Calu3 (cell line): ENCODE data around the gene CCR9. TPM values are rescaled to one million over a fixed set of nuclear protein-coding genes. Genes with fewer than 3 reads are reported as not detected.

Source experiments
- BruUV-seq: library from RNA; stranded (reverse); fragments of 400-500 nt; replicated peaks from 2 replicates; lab custom pipeline; 2021; lab: Mats Ljungman, UMichigan
- CTCF ChIA-PET: fragments of 300-600 bp; sonication (Branson Sonifier 250); formaldehyde crosslinking; loops from one replicate; lab custom pipeline; 2022; ENCODE audit warnings: antibody characterized with exemption; lab: Charles Lee
- DNase-seq: peaks from one replicate; pipeline ENCODE4 v3.0.0; 2022
- H3K27ac Mint-ChIP-seq: one replicate; pipeline ENCODE4 v1.8.0; 2022; ENCODE audit warnings: mixed read lengths; ENCODE audit not compliant: unreplicated experiment
- H3K27me3 Mint-ChIP-seq: one replicate; pipeline ENCODE4 v1.8.0; 2022; ENCODE audit warnings: mixed read lengths; ENCODE audit not compliant: unreplicated experiment
- H3K36me3 Mint-ChIP-seq: one replicate; pipeline ENCODE4 v1.8.0; 2022; ENCODE audit warnings: mild to moderate bottlenecking, moderate library complexity, mixed read lengths; ENCODE audit not compliant: insufficient read depth, unreplicated experiment
- H3K4me1 Mint-ChIP-seq: one replicate; pipeline ENCODE4 v1.8.0; 2022; ENCODE audit warnings: mild to moderate bottlenecking, low read depth, mixed read lengths; ENCODE audit not compliant: unreplicated experiment
- H3K4me3 Mint-ChIP-seq: one replicate; pipeline ENCODE4 v1.8.0; 2022; ENCODE audit warnings: mild to moderate bottlenecking, low read depth, moderate library complexity, mixed read lengths; ENCODE audit not compliant: unreplicated experiment
- H3K9me3 Mint-ChIP-seq: one replicate; pipeline ENCODE4 v1.8.0; 2022; ENCODE audit warnings: low read depth, mixed read lengths; ENCODE audit not compliant: unreplicated experiment
- intact Hi-C: fragments of 100-400 bp; cut with micrococcal nuclease; formaldehyde crosslinking; loops from one replicate; pipeline ENCODE4 v1.10.0; 2022; ENCODE audit not compliant: unreplicated experiment
- total RNA-seq: library from RNA; stranded (reverse); gene quantifications from 2 replicates; pipeline ENCODE4 v1.2.3, GENCODE V29; 2022
- TF ChIP-seq, protein P1 (sequence below): fragments of 200-600 bp; IDR thresholded peaks from one replicate; pipeline ENCODE4 v1.8.0; 2022; ENCODE audit warnings: antibody characterized with exemption; ENCODE audit not compliant: unreplicated experiment

CCR9 gene
- total RNA-seq, 1 experiment from 2014 or later: not detected

DNA sequence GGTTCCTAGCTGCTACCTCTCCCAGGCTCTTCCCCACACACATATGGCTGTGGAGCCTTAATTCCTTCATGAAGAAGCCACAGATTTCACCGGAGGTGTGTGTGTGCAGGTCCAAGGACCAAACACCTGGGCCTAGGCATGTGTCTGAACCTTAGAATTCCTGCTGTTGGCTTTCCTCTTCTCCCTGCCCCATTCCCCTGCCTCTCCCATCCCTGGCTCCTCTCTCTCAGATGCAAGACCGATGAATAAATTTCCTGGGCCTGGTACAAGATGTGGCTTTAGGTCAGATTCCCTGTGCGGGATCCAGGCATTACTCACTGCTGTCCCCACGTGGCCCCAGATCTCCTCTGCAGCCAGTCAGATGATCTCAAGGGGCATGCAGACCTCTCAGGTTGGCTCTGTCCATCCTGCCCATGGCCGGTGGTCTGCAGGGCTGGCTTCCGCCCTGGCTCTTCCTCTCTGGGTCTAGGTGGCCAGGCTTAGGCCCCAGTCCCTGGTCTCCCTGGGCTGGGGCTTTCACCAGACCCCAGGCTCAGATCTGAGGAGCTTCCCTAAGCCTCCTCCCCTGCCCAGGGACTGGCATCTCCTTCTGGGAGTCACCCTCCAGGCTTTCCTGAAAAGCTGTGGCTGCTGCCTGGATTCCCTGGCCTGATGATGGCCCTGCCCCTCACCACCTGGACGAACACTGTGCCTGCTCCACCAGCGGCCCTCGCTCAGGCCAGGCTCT lies 20.5 kb downstream of the CCR9 start:
- DNase-seq: no peak
- BruUV-seq: no TSS peak
- TF ChIP-seq, protein P1, sequence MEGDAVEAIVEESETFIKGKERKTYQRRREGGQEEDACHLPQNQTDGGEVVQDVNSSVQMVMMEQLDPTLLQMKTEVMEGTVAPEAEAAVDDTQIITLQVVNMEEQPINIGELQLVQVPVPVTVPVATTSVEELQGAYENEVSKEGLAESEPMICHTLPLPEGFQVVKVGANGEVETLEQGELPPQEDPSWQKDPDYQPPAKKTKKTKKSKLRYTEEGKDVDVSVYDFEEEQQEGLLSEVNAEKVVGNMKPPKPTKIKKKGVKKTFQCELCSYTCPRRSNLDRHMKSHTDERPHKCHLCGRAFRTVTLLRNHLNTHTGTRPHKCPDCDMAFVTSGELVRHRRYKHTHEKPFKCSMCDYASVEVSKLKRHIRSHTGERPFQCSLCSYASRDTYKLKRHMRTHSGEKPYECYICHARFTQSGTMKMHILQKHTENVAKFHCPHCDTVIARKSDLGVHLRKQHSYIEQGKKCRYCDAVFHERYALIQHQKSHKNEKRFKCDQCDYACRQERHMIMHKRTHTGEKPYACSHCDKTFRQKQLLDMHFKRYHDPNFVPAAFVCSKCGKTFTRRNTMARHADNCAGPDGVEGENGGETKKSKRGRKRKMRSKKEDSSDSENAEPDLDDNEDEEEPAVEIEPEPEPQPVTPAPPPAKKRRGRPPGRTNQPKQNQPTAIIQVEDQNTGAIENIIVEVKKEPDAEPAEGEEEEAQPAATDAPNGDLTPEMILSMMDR: peak; percentile 13
- Mint-ChIP-seq H3K27me3 (no peaks in the 10 kb centered on the region), H3K36me3 (no peaks in the 10 kb centered on the region), H3K27ac (no peak overlapping the region), H3K4me1 (no peaks in the 10 kb centered on the region), H3K4me3 (no peak overlapping the region), H3K9me3 (no peaks in the 10 kb centered on the region)
- CTCF ChIA-PET: no interaction called here
- intact Hi-C loops: no loop called here

DNA sequence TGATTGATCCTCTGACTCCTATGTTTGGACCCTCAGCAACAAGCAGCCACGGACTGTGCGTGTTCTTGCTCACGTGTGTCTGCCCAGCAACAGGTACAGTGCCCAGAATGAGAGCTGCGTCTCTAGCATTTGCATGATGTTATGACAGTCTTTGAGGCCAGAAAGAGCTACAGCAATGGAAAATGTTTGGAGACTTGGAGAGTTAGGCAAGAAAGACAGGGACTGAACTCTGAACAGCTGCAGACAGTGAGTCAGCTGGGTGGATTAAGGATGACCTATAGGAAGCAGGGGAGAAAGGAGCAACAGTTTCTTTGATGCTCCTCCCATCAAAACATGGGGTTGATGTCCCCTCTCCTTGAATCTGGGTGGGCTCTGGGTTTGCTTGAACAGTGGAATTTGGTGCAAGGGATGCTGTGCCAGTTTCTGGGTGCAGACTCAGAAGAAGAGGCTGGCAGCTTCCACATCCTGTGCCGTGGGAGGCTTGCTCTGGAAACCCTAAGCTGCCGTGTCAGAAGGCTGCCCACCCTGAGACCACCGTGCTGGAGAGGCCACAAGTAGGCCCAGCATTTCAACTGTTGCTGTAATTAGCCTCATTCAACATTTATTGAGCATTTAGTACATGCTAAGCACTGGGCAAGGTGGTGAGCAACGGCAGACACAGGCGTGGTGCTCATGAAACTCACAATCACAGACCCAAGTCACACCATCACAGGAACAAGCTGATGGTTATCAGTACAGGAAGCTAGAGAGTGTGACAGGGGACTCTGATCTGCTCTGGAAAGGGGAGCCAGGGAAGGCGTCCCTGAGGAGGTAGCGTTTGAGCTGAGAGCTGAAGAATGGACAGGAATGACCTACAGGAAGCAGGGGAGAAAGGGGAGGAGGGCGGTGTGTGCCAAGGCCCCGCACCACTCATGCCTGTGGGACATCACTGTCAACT lies 21.7 kb downstream of the CCR9 start:
- Mint-ChIP-seq H3K4me1 (no peaks in the 10 kb centered on the region), H3K27ac (no peak overlapping the region), H3K4me3 (no peak overlapping the region), H3K27me3 (no peaks in the 10 kb centered on the region), H3K9me3 (no peaks in the 10 kb centered on the region), H3K36me3 (no peaks in the 10 kb centered on the region)
- CTCF ChIA-PET: no interaction called here
- no TSS peak for BruUV-seq
- intact Hi-C loops: no loop called here
- TF ChIP-seq, protein P1: no peak
- no peak for DNase-seq

DNA sequence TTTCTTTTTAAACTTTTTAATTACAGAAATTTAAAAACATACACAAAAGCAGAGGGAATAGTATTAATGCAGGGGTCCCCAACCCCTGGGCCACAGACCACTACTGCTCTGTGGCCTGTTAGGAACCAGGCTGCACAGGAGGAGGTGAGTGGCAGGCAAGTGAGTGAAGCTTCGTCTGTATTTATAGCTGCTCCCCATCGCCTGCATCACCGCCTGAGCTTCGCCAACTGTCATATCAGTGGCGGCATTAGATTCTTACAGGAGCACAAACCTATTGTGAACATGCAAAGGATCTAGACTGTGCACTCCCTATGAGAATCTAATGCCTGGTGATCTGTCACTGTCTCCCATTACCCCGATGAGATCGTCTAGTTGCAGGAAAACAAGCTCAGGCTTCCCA lies 22.4 kb downstream of the CCR9 start:
- H3K4me1 Mint-ChIP-seq: no peaks in the 10 kb centered on the region
- H3K4me3 Mint-ChIP-seq: no peak overlapping the region
- CTCF ChIA-PET: no interaction called here
- no peaks in the 10 kb centered on the region for H3K36me3 Mint-ChIP-seq
- BruUV-seq: no TSS peak
- no peak for DNase-seq
- no peak overlapping the region for H3K27ac Mint-ChIP-seq
- intact Hi-C loops: no loop called here
- no peaks in the 10 kb centered on the region for H3K27me3 Mint-ChIP-seq
- TF ChIP-seq, protein P1: no peak
- no peaks in the 10 kb centered on the region for H3K9me3 Mint-ChIP-seq

DNA sequence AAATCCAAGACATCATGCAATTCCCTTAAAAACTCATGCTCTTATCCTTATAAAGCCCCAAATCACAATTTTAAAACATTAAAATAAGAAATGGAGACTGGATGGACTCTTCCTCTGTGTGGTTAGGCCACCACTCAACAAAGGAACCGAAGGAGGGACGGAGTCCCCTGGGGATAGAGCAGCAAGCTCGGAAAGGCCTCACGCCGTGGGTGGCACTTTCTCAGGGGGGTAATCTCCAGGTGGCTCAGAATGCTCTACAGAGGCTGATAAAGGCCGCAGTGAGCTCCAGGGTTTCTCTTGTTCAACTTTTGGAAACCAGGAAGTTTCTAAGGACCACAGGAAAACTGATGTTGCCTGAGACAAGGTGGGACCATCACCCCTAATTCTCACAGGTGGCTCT lies 23.2 kb downstream of the CCR9 start:
- Mint-ChIP-seq H3K27ac (no peak overlapping the region), H3K36me3 (no peaks in the 10 kb centered on the region), H3K4me3 (no peak overlapping the region), H3K9me3 (no peaks in the 10 kb centered on the region), H3K4me1 (no peaks in the 10 kb centered on the region), H3K27me3 (no peaks in the 10 kb centered on the region)
- CTCF ChIA-PET: no interaction called here
- TF ChIP-seq, protein P1: no peak
- DNase-seq: no peak
- BruUV-seq: no TSS peak
- intact Hi-C loops: no loop called here
